Astrocyte of the cerebellum (primary cell): ENCODE results near the gene CDH10.

ENCODE experiments used
- DNase-seq: peaks from one replicate; pipeline ENCODE4 v3.0.0-alpha.2; 2011; ENCODE audit warnings: low read depth
- H3K4me3 ChIP-seq: 2 replicates; pipeline ENCODE4 v1.5.1; 2011; ENCODE audit warnings: mild to moderate bottlenecking, low read depth, low read length, moderate library complexity
- CTCF ChIP-seq: IDR thresholded peaks from 2 replicates; pipeline ENCODE4 v1.5.1; 2012; ENCODE audit warnings: low read length, low read depth, moderate library complexity, mild to moderate bottlenecking; ENCODE audit errors: missing control alignments
- in situ Hi-C: cut with HindIII; loops from 2 replicates; pipeline ENCODE4 v1.10.0; 2017; ENCODE audit warnings: low sequenced_read_pairs

CDH10 gene

GRCh38 chr5:24439465-24439864 is 205.3 kb downstream of the CDH10 start:
- H3K4me3 ChIP-seq: no peak overlapping the region
- no peak for DNase-seq
- in situ Hi-C loops: no loop called here
- TF ChIP-seq CTCF: no peak
